ENCODE measurements around the gene TMPRSS4. TPM values are rescaled to one million over a fixed set of nuclear protein-coding genes. Genes with fewer than 3 reads are reported as not detected.

TMPRSS4 gene
- total RNA-seq, 3 donors from 2014 or later, result 0.98 TPM; not detected in 2

- TF ChIP-seq POLR2A (IDR thresholded peaks at IDR 0.05), result no peak
- no peak for TF ChIP-seq POLR2AphosphoS5 (IDR thresholded peaks at IDR 0.05)
- no peak for TF ChIP-seq CTCF (IDR thresholded peaks at IDR 0.05)
Observed at GRCh38 chr11:118157186-118157895, 80.5 kb downstream of the TMPRSS4 start.

GRCh38 chr11:118161786-118162185 is 84.9 kb downstream of the TMPRSS4 start:
- H3K36me3 ChIP-seq, result no peaks in the 10 kb centered on the region
- intact Hi-C loops (cut with DNase I; ENCODE audit: low total_unique reads), result no loop called here
- TF ChIP-seq POLR2AphosphoS5 (IDR thresholded peaks at IDR 0.05) (no peak), POLR2A (IDR thresholded peaks at IDR 0.05) (no peak), CTCF (IDR thresholded peaks at IDR 0.05) (no peak)
- DNase-seq (ENCODE audit: low spot score in 2 of 2), result no peak
- H3K4me3 ChIP-seq, result no peak overlapping the region
- H3K27ac ChIP-seq, result no peak overlapping the region
- H3K27me3 ChIP-seq, result peaks cover 0 to 8% of the 10 kb centered on the region in 2 donors
- no peaks in the 10 kb centered on the region for H3K9me3 ChIP-seq
- H3K4me1 ChIP-seq, result no peaks in the 10 kb centered on the region

More at GRCh38 chr11:118157186-118157895, 80.5 kb downstream of the TMPRSS4 start:
- Histone ChIP-seq H3K9me3 (no peaks in the 10 kb centered on the region), H3K27ac (no peak overlapping the region), H3K4me1 (no peaks in the 10 kb centered on the region), H3K27me3 (peaks cover 0 to 29% of the 10 kb centered on the region in 2 donors), H3K4me3 (no peak overlapping the region), H3K36me3 (no peaks in the 10 kb centered on the region)
- intact Hi-C loops (cut with DNase I; ENCODE audit: low total_unique reads), result no loop called here
- no peak for DNase-seq (ENCODE audit: low spot score in 2 of 2)

GRCh38 chr11:118162846-118163245 is 86.0 kb downstream of the TMPRSS4 start:
- Histone ChIP-seq H3K36me3 (no peaks in the 10 kb centered on the region), H3K27ac (no peak overlapping the region), H3K9me3 (no peaks in the 10 kb centered on the region), H3K27me3 (no peaks in the 10 kb centered on the region), H3K4me3 (no peak overlapping the region), H3K4me1 (no peaks in the 10 kb centered on the region)
- intact Hi-C loops (cut with DNase I; ENCODE audit: low total_unique reads), result loop anchor here (1.0 kb wide), 1 partner anchor 18 kb away; no protein-coding TSS in a partner anchor
- no peak for TF ChIP-seq POLR2A (IDR thresholded peaks at IDR 0.05)
- DNase-seq (ENCODE audit: low spot score in 2 of 2), result no peak

GRCh38 chr11:118163494-118163893 is 86.6 kb downstream of the TMPRSS4 start:
- Histone ChIP-seq H3K9me3 (no peaks in the 10 kb centered on the region), H3K27me3 (no peaks in the 10 kb centered on the region), H3K4me1 (no peaks in the 10 kb centered on the region), H3K4me3 (no peak overlapping the region), H3K36me3 (no peaks in the 10 kb centered on the region), H3K27ac (no peak overlapping the region)
- intact Hi-C loops (cut with DNase I; ENCODE audit: low total_unique reads), result loop anchor here (1.0 kb wide), 1 partner anchor 18 kb away; no protein-coding TSS in a partner anchor
- no peak for TF ChIP-seq POLR2AphosphoS5 (IDR thresholded peaks at IDR 0.05)
- no peak for TF ChIP-seq CTCF (IDR thresholded peaks at IDR 0.05)
- DNase-seq (ENCODE audit: low spot score in 2 of 2), result no peak

GRCh38 chr11:118164885-118165284 is 88.0 kb downstream of the TMPRSS4 start:
- no peak overlapping the region for H3K27ac ChIP-seq
- intact Hi-C loops (cut with DNase I; ENCODE audit: low total_unique reads), result no loop called here
- no peaks in the 10 kb centered on the region for H3K36me3 ChIP-seq
- no peak for TF ChIP-seq CTCF (IDR thresholded peaks at IDR 0.05)
- no peak for TF ChIP-seq POLR2AphosphoS5 (IDR thresholded peaks at IDR 0.05)
- no peak for TF ChIP-seq POLR2A (IDR thresholded peaks at IDR 0.05)
- H3K9me3 ChIP-seq, result no peaks in the 10 kb centered on the region
- H3K4me1 ChIP-seq, result no peaks in the 10 kb centered on the region
- no peak overlapping the region for H3K4me3 ChIP-seq
- no peak for DNase-seq (ENCODE audit: low spot score in 2 of 2)
- H3K27me3 ChIP-seq, result no peaks in the 10 kb centered on the region

All from breast epithelium (tissue), 4 donors.